Fibroblast of mammary gland (primary cell): ENCODE measurements around the gene NEURL1.

Source experiments
- DNase-seq: peaks from one replicate; pipeline ENCODE4 v3.0.0-alpha.2; 2010; ENCODE audit warnings: low read depth
- H3K4me3 ChIP-seq: 2 replicates; pipeline ENCODE4 v1.5.1; 2011; ENCODE audit warnings: low read depth, mild to moderate bottlenecking, low read length, moderate library complexity; ENCODE audit not compliant: control insufficient read depth
- TF ChIP-seq, protein P1 (sequence below): conservative IDR thresholded peaks from 2 replicates; pipeline ENCODE4 v1.5.1; 2011; ENCODE audit warnings: low read depth, low read length, inconsistent platforms; ENCODE audit not compliant: control insufficient read depth, insufficient read depth

NEURL1 gene

GRCh38 chr10:103576076-103576471 is 82.6 kb downstream of the NEURL1 start:
- H3K4me3 ChIP-seq, result no peak overlapping the region
- TF ChIP-seq, protein P1, sequence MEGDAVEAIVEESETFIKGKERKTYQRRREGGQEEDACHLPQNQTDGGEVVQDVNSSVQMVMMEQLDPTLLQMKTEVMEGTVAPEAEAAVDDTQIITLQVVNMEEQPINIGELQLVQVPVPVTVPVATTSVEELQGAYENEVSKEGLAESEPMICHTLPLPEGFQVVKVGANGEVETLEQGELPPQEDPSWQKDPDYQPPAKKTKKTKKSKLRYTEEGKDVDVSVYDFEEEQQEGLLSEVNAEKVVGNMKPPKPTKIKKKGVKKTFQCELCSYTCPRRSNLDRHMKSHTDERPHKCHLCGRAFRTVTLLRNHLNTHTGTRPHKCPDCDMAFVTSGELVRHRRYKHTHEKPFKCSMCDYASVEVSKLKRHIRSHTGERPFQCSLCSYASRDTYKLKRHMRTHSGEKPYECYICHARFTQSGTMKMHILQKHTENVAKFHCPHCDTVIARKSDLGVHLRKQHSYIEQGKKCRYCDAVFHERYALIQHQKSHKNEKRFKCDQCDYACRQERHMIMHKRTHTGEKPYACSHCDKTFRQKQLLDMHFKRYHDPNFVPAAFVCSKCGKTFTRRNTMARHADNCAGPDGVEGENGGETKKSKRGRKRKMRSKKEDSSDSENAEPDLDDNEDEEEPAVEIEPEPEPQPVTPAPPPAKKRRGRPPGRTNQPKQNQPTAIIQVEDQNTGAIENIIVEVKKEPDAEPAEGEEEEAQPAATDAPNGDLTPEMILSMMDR, result no peak
- DNase-seq, result no peak

DNA sequence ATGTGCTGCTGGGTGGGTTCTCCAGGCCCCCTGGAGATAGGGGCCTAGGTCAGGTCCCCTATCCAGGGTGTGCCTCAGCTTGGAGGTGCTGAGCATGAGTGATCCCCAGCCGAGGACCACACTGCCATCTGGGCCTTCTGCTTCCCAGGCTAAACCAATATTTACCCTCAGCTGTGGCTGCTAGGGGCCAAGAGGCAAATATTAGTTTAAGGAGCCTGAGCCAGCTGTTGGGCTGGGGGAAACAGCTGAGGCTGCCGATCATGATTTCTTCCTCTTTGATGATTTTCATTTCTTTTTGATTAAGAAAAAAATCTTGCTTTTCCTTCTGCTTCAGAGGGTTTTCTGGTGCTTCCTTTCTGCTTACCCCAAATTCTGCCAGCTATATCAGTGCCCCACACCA is 83.4 kb downstream of the NEURL1 start:
- no peak overlapping the region for H3K4me3 ChIP-seq
- DNase-seq, result no peak
- TF ChIP-seq, protein P1, result no peak

DNA sequence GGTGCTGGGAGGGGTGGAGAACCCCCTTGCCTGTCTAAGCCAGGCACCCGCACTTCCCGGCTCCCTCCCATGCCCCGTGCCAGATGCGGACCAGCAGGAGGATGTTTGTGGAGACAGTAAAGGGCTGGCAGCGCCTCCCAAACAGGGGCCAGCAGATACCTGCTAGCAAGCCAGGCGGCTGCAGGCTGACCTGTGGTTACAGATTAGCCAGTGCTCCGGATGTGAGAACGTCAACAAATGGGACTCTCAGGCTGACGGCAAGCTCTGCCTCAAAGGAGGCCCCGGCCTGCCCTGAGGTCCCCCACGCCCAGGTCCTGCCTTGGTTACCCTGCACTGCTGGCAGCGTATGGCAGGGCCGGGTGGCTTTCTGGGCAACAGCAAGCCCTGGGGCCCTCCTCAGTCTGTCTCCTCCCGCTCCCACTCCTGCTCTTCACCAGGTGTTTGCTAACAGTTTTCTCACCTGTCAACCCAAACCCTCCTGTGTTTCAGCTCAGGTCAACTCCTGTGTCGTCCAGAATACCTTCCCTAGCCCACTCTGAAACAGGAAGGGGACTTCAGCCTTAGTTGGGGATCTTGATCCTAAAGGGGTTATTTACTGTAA is 85.4 kb downstream of the NEURL1 start:
- DNase-seq, result no peak
- TF ChIP-seq, protein P1, result no peak
- no peak overlapping the region for H3K4me3 ChIP-seq

DNA sequence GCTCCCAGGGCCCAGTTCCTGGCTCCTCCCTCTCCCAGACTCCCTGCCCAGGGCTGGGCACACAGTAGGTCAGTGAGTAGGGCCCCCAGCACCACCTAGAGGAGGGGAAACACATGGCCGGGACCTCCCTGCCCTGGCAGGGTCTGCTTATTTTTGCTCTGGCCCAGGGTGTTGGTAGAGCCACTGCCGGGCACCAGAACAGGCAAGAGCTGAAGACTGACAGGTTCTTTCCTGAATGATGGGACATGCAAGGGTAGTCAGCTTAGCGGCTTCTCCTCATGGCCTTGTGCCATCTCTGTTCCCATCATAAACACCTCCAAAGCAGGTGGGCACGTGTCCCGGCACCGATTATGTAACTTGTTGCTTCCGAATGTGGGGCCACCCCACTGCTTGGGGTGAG is 86.5 kb downstream of the NEURL1 start:
- H3K4me3 ChIP-seq, result no peak overlapping the region
- DNase-seq, result no peak
- TF ChIP-seq, protein P1, result no peak

GRCh38 chr10:103580430-103580829 is 86.9 kb downstream of the NEURL1 start:
- no peak overlapping the region for H3K4me3 ChIP-seq
- TF ChIP-seq, protein P1, result no peak
- no peak for DNase-seq

DNA sequence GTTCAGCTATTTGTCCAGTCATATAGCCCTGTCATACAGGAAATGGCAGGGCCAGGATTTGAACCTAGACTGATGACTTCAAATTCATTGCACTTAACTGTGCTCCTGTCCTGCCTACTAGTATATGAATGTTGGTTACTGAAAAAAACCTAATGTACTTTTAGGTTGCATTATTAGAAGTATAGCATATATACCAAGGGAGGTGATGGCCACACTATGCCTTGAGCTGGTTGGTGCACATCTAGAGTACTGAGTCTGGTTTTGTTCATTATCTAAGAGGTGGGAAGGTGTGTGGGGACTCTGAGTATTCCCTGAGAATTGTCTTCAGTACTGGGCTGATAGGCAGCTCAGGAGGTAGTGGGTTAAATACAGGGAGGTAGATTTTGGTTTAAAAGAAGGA is 88.0 kb downstream of the NEURL1 start:
- no peak for DNase-seq
- TF ChIP-seq, protein P1, result no peak

DNA sequence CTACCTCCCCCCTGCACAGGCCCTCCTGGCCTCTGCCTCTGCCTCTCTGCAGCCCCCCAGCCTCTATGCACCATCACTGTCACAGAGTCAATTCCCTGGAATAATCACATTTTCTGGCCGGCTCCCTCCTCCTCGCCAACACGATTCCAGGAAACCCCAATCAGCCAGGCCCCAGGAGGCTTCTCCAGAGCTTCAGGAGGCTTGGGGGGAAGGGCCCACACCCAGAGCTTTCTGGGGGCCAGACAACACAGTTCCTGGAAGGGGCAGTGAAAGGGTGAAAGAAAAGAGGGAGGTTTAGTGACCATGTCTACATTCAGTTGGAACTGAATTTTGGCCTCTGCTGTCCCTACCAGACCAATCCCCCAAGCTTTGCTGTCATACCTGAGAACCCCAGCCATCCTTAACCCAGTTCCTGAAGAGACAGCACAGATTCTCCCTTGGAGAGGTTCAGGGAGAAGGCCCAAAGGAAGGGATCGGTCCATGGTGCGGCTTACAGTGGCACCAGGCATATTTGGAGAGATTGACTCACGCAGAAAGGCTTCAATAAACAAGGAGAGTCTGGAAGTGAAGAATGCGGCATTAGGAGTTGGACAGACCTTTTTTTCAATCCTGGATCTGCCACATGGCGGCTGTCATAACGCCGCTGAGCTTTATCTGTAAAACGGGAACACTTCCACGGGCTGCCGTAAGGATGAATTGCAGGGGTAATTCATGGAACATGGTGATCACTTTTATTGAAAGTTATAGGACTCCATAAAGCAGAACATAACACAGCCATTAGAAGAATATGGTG is 89.0 kb downstream of the NEURL1 start:
- TF ChIP-seq, protein P1, result no peak
- DNase-seq, result no peak
- no peak overlapping the region for H3K4me3 ChIP-seq

More for the DNA sequence above, 88.0 kb downstream of the NEURL1 start:
- H3K4me3 ChIP-seq, result no peak overlapping the region
